ENCODE results near the gene SCARF2. TPM values are rescaled to one million over a fixed set of nuclear protein-coding genes. Genes with fewer than 3 reads are reported as not detected.
"Not testable (repeated sequence)": the region's sequence is repeated elsewhere in the genome, so short reads cannot be mapped to it uniquely, and the experiment has no call there.

SCARF2 gene
- total RNA-seq, 2 donors from 2014 or later = 49.4 to 108 TPM

GRCh38 chr22:20393705-20394476 lies 43.7 kb downstream of the SCARF2 start, which contains the start of gene ZNF74:
ZNF74 (plus strand) TSS chr22:20394151; CDS start chr22:20394629, 478 bp downstream.
- no peak for TF ChIP-seq CTCF (IDR thresholded peaks at IDR 0.05)
- DNase-seq (ENCODE audit: low spot score) (peak; percentile 27), ATAC-seq (ENCODE audit: insufficient number of reproducible peaks, low FRiP score, low read depth) (no peak)
- no peaks in the 10 kb centered on the region for H3K9me3 ChIP-seq
- H3K4me3 ChIP-seq = peak within 1 kb of the TSS; percentile 93
- H3K36me3 ChIP-seq = no peaks in the 10 kb centered on the region
- peak within 1 kb of the TSS; percentile 71 to 77 for H3K27ac ChIP-seq
- no peaks in the 10 kb centered on the region for H3K27me3 ChIP-seq (replicated peaks; ENCODE audit: insufficient read depth)
- H3K4me1 ChIP-seq (ENCODE audit: control insufficient read depth in 1 of 2, low read depth in 2 of 2) = peaks cover 8 to 19% of the 10 kb centered on the region in 2 donors

- H3K4me1 ChIP-seq (ENCODE audit: control insufficient read depth in 1 of 2, low read depth in 2 of 2) = peaks cover 8 to 19% of the 10 kb centered on the region in 2 donors
- no peaks in the 10 kb centered on the region for H3K9me3 ChIP-seq
- ATAC-seq (ENCODE audit: insufficient number of reproducible peaks, low FRiP score, low read depth) (no peak), DNase-seq (ENCODE audit: low spot score) (no peak)
- peak overlapping the region; percentile 93 for H3K4me3 ChIP-seq
- no peak for TF ChIP-seq CTCF (IDR thresholded peaks at IDR 0.05)
- H3K36me3 ChIP-seq = no peaks in the 10 kb centered on the region
- H3K27ac ChIP-seq = peak overlapping the region; percentile 71 to 77
- no peaks in the 10 kb centered on the region for H3K27me3 ChIP-seq (replicated peaks; ENCODE audit: insufficient read depth)
Observed at GRCh38 chr22:20392983-20393704, 44.5 kb downstream of the SCARF2 start.

- DNase-seq (ENCODE audit: low spot score); H3K4me3 ChIP-seq; H3K9me3 ChIP-seq; H3K36me3 ChIP-seq; H3K27me3 ChIP-seq (replicated peaks; ENCODE audit: insufficient read depth); H3K27ac ChIP-seq; ATAC-seq (ENCODE audit: insufficient number of reproducible peaks, low FRiP score, low read depth): not testable (repeated sequence)
- peaks cover 8 to 19% of the 10 kb centered on the region in 2 donors for H3K4me1 ChIP-seq (ENCODE audit: control insufficient read depth in 1 of 2, low read depth in 2 of 2)
Observed at GRCh38 chr22:20392365-20392881, 45.2 kb downstream of the SCARF2 start.

DNA sequence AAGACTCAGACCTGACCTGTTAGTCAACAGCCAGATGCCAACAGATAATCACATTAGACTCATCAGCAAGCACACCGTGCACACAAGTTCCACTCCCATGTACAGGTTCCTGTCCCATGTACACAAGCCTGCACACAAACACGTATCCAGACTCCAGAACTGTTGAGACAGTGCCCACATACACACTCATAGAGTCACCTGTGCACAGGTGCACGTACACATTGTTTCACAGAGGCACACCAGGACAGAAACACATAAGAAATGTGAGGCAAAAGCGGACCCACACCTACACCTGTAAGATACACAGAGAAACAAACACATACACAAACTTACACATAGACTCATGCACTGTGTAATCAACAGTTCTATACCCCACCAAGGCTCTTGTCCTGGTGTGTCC lies 46.4 kb downstream of the SCARF2 start:
- Histone ChIP-seq H3K36me3 (no peaks in the 10 kb centered on the region), H3K27ac (no peak overlapping the region), H3K9me3 (no peaks in the 10 kb centered on the region), H3K27me3 (replicated peaks; ENCODE audit: insufficient read depth) (no peaks in the 10 kb centered on the region), H3K4me1 (ENCODE audit: control insufficient read depth in 1 of 2, low read depth in 2 of 2) (peaks cover 8 to 19% of the 10 kb centered on the region in 2 donors), H3K4me3 (no peak overlapping the region)
- ATAC-seq (ENCODE audit: insufficient number of reproducible peaks, low FRiP score, low read depth) (no peak), DNase-seq (ENCODE audit: low spot score) (no peak)
- no peak for TF ChIP-seq CTCF (IDR thresholded peaks at IDR 0.05)

- Histone ChIP-seq H3K36me3 (no peaks in the 10 kb centered on the region), H3K4me3 (no peak overlapping the region), H3K9me3 (no peaks in the 10 kb centered on the region), H3K27me3 (replicated peaks; ENCODE audit: insufficient read depth) (no peaks in the 10 kb centered on the region), H3K4me1 (ENCODE audit: control insufficient read depth in 1 of 2, low read depth in 2 of 2) (peaks cover 7 to 16% of the 10 kb centered on the region in 2 donors), H3K27ac (no peak overlapping the region)
- no peak for TF ChIP-seq CTCF (IDR thresholded peaks at IDR 0.05)
- DNase-seq (ENCODE audit: low spot score) (no peak), ATAC-seq (ENCODE audit: insufficient number of reproducible peaks, low FRiP score, low read depth) (no peak)
Observed at GRCh38 chr22:20390394-20390907, 47.2 kb downstream of the SCARF2 start.

Measured in thoracic aorta (tissue), 2 donors.